Measurements from ENCODE around the gene BUD31.
"Not testable (repeated sequence)": the region's sequence is repeated elsewhere in the genome, so short reads cannot be mapped to it uniquely, and the experiment has no call there.

BUD31 gene

GRCh38 chr7:99372275-99373090 lies 36.3 kb upstream of the BUD31 start:
- H3K4me1 ChIP-seq (ENCODE audit: control insufficient read depth, insufficient read depth, low read length), result peaks cover 8% of the 10 kb centered on the region
- no peak overlapping the region for H3K4me3 ChIP-seq (ENCODE audit: low read length in 2 of 2)
- H3K27me3 ChIP-seq (ENCODE audit: control insufficient read depth in 1 of 2, insufficient read depth in 2 of 2, low read length in 2 of 2), result no peaks in the 10 kb centered on the region
- H3K27ac ChIP-seq (ENCODE audit: low read length), result no peak overlapping the region
- H3K9me3 ChIP-seq (ENCODE audit: control insufficient read depth in 2 of 2, low read length in 2 of 2), result no peaks in the 10 kb centered on the region
- H3K36me3 ChIP-seq (ENCODE audit: control insufficient read depth in 2 of 2, insufficient read depth in 2 of 2, low read length in 2 of 2), result peaks cover 3 to 5% of the 10 kb centered on the region in 2 donors
- H3K9ac ChIP-seq (ENCODE audit: low read length in 2 of 2), result no peak overlapping the region

DNA sequence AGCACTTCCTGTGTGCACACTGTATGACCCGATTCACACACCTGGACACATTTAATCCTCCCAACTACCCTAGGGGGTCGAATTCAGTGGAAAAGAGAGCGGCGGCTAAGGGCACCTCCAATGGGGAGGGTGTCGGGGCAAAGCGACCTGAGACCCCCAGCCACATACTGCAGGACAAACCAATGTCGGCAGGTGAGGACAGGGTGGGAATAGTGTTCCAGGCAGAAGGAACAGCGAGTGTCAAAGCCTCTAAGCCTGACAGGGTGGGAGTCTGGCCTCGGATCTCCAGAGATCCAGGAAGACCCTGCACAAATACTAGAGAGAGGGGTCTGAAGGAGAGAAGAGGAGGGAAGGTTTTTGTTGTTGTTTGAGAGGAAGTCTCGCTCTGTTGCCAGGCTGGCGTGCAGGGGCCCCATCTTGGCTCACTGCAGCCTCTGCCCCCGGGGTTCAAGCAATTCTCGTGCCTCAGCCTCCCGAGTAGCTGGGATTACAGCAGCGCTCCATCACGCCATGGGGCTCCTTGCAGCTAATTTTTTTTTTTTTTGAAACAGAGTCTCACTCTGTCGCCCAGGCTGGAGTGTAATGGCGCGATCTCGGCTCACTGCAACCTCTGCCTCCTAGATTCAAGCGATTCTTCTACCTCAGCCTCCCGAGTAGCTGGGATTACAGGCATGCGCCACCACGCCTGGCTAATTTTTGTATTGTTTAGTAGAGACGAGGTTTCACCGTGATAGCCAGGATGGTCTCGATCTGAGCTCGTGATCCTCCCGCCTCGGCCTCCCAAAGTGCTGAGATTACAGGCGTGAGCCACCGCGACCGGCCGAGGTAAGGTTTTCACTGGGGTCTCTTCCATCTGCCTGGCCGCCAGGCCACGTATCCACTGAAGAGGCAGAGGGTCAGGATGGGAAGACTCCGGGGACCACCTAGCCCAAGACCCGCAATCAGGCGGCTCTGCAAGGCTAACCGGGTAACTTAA lies 35.4 kb upstream of the BUD31 start:
- Histone ChIP-seq H3K27me3 (ENCODE audit: control insufficient read depth in 1 of 2, insufficient read depth in 2 of 2, low read length in 2 of 2) (no peaks in the 10 kb centered on the region), H3K4me3 (ENCODE audit: low read length in 2 of 2) (peak overlapping the region; percentile 46 to 72), H3K36me3 (ENCODE audit: control insufficient read depth in 2 of 2, insufficient read depth in 2 of 2, low read length in 2 of 2) (peaks cover 3 to 5% of the 10 kb centered on the region in 2 donors), H3K4me1 (ENCODE audit: control insufficient read depth, insufficient read depth, low read length) (peaks cover 8% of the 10 kb centered on the region), H3K9me3 (ENCODE audit: control insufficient read depth in 2 of 2, low read length in 2 of 2) (no peaks in the 10 kb centered on the region), H3K27ac (ENCODE audit: low read length) (no peak overlapping the region), H3K9ac (ENCODE audit: low read length in 2 of 2) (no peak overlapping the region)

DNA sequence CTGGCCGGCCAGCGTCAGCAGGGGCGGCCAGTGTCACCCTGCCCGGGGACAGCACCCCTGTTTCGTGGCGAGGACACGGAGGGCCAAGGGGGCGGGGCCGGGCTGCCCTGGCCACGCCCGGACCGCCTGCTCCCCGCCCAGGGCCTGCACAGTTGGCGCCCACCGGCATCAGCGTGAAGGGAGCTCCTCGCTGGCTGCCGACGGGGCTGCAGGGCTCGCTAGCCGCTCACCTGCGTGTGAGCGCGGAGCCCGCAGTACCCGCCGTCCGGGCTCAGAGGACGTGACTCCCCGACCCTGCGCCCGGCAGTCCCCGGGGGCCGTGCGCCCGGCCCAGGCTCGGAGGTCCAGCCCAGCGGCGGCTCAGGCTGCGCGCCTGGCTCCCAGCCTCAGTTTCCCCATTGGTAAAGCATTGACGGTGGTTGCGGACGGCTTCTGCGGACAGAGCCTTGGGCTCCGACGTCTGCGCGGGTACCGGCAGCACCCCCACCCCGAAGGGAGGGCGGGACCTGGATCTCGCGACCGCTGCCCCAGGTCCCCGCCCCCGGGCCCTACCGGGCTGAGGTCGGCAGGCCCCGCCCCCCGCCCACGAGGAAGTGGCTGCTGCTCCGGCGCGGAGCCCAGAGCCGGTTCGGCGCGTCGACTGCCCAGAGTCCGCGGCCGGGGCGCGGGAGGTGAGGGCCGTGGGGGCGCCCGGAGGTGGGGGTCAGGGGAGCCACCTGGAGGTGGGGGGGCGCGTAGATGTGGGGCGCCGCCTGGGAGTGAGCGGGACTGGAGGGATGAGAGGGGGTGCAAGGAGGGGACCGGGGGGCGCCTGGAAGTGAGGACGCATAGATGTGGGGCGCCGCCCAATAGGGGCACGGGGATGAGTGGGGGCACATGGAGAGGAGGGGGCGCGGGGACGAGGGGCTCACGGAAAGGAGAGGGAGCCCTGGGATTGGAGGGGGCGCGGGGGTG lies 34.4 kb upstream of the BUD31 start, which contains the start of gene ARPC1B:
Gene ARPC1B, plus strand, starts transcription at position 620 of the 954 bp plus-strand sequence. CDS start 10,985 bp downstream, outside the sequence.
- Histone ChIP-seq H3K9ac (ENCODE audit: low read length in 2 of 2) (peak within 1 kb of the TSS in 1 of 2 donors; percentile 57), H3K27me3 (ENCODE audit: control insufficient read depth in 1 of 2, insufficient read depth in 2 of 2, low read length in 2 of 2) (no peaks in the 10 kb centered on the region), H3K4me3 (ENCODE audit: low read length in 2 of 2) (peak within 1 kb of the TSS; percentile 46 to 72), H3K27ac (ENCODE audit: low read length) (peak within 1 kb of the TSS; percentile 46), H3K4me1 (ENCODE audit: control insufficient read depth, insufficient read depth, low read length) (peaks cover 13% of the 10 kb centered on the region), H3K9me3 (ENCODE audit: control insufficient read depth in 2 of 2, low read length in 2 of 2) (no peaks in the 10 kb centered on the region), H3K36me3 (ENCODE audit: control insufficient read depth in 2 of 2, insufficient read depth in 2 of 2, low read length in 2 of 2) (peaks cover 0 to 2% of the 10 kb centered on the region in 2 donors)

DNA sequence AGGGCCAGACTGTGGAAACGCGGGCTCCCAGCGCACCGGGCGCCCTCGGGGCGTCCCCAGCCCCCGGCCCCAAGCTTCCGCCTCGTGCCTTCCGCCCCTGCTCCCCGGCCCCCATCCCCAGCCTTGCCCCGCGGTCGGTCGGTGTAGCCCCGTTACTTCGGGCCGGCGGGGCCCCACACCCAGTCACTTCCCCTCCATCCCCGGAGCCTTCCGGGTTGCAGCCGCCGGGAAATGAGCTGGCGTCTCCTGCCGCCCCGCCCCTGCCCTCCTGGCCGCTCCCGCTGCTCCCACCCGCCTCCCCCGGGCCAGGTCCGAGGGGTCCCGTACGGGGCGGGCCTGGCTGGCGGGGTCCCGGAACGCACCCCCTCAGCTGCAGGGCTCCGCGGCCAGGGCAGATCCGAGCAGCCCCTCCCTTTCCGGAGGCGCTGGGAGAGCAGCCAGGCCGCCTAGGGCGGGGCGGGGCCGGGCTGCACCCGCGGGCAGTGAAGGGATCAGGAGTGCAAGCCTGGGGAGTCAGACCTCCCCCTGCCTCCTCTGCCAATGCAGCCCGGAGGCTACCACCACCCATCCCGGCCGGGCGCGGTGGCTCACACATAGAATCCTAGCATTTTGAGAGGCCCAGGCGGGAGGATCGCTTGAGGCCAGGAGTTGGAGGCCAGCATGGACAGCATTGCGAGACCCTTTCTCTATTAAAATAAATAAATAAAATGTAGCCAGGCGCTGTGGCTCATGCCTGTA lies 33.5 kb upstream of the BUD31 start:
- H3K27ac ChIP-seq (ENCODE audit: low read length), result peak overlapping the region; percentile 46
- peaks cover 22% of the 10 kb centered on the region for H3K4me1 ChIP-seq (ENCODE audit: control insufficient read depth, insufficient read depth, low read length)
- peak overlapping the region in 1 of 2 donors; percentile 57 for H3K9ac ChIP-seq (ENCODE audit: low read length in 2 of 2)
- no peaks in the 10 kb centered on the region for H3K9me3 ChIP-seq (ENCODE audit: control insufficient read depth in 2 of 2, low read length in 2 of 2)
- H3K27me3 ChIP-seq (ENCODE audit: control insufficient read depth in 1 of 2, insufficient read depth in 2 of 2, low read length in 2 of 2), result no peaks in the 10 kb centered on the region
- H3K36me3 ChIP-seq (ENCODE audit: control insufficient read depth in 2 of 2, insufficient read depth in 2 of 2, low read length in 2 of 2), result no peaks in the 10 kb centered on the region
- H3K4me3 ChIP-seq (ENCODE audit: low read length in 2 of 2), result peak overlapping the region; percentile 29 to 72

- H3K9ac ChIP-seq (ENCODE audit: low read length in 2 of 2), result peak overlapping the region; percentile 29 to 60
- peak overlapping the region; percentile 76 for H3K27ac ChIP-seq (ENCODE audit: low read length)
- peaks cover 32% of the 10 kb centered on the region for H3K4me1 ChIP-seq (ENCODE audit: control insufficient read depth, insufficient read depth, low read length)
- H3K9me3 ChIP-seq (ENCODE audit: control insufficient read depth in 2 of 2, low read length in 2 of 2), result no peaks in the 10 kb centered on the region
- no peaks in the 10 kb centered on the region for H3K27me3 ChIP-seq (ENCODE audit: control insufficient read depth in 1 of 2, insufficient read depth in 2 of 2, low read length in 2 of 2)
- peaks cover 0 to 4% of the 10 kb centered on the region in 2 donors for H3K36me3 ChIP-seq (ENCODE audit: control insufficient read depth in 2 of 2, insufficient read depth in 2 of 2, low read length in 2 of 2)
- peak overlapping the region in 1 of 2 donors; percentile 52 for H3K4me3 ChIP-seq (ENCODE audit: low read length in 2 of 2)
Measured at GRCh38 chr7:99379043-99379577, 29.7 kb upstream of the BUD31 start.

DNA sequence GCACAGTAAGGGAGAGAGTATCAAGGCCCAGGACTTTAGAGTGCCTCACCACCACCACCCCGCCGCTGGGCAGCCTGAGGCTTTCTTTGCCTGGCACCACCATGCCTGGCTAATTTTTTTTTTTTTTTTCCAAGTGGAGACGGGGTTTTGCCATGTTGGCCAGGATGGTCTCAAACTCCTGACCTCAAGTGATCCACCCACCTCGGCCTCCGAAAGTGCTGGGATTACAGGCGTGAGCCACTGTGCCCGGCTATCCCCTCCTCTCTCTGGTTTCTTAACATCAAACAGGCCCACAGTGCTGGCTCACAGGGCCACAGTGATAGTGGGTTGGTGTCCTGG lies 29.1 kb upstream of the BUD31 start:
- H3K9ac ChIP-seq (ENCODE audit: low read length in 2 of 2), result peak overlapping the region; percentile 29 to 60

GRCh38 chr7:99380032-99380822 lies 28.5 kb upstream of the BUD31 start:
- Histone ChIP-seq H3K9ac (ENCODE audit: low read length in 2 of 2) (peak overlapping the region; percentile 29 to 60), H3K27ac (ENCODE audit: low read length) (peak overlapping the region; percentile 76), H3K9me3 (ENCODE audit: control insufficient read depth in 2 of 2, low read length in 2 of 2) (no peaks in the 10 kb centered on the region), H3K27me3 (ENCODE audit: control insufficient read depth in 1 of 2, insufficient read depth in 2 of 2, low read length in 2 of 2) (no peaks in the 10 kb centered on the region), H3K4me3 (ENCODE audit: low read length in 2 of 2) (peak overlapping the region in 1 of 2 donors; percentile 52), H3K4me1 (ENCODE audit: control insufficient read depth, insufficient read depth, low read length) (peaks cover 29% of the 10 kb centered on the region), H3K36me3 (ENCODE audit: control insufficient read depth in 2 of 2, insufficient read depth in 2 of 2, low read length in 2 of 2) (peaks cover 0 to 4% of the 10 kb centered on the region in 2 donors)

More for the DNA sequence above, 29.1 kb upstream of the BUD31 start:
- peak overlapping the region in 1 of 2 donors; percentile 52 for H3K4me3 ChIP-seq (ENCODE audit: low read length in 2 of 2)
- H3K9me3 ChIP-seq (ENCODE audit: control insufficient read depth in 2 of 2, low read length in 2 of 2); H3K36me3 ChIP-seq (ENCODE audit: control insufficient read depth in 2 of 2, insufficient read depth in 2 of 2, low read length in 2 of 2); H3K27me3 ChIP-seq (ENCODE audit: control insufficient read depth in 1 of 2, insufficient read depth in 2 of 2, low read length in 2 of 2): not testable (repeated sequence)
- peak overlapping the region; percentile 76 for H3K27ac ChIP-seq (ENCODE audit: low read length)
- peaks cover 29% of the 10 kb centered on the region for H3K4me1 ChIP-seq (ENCODE audit: control insufficient read depth, insufficient read depth, low read length)

DNA sequence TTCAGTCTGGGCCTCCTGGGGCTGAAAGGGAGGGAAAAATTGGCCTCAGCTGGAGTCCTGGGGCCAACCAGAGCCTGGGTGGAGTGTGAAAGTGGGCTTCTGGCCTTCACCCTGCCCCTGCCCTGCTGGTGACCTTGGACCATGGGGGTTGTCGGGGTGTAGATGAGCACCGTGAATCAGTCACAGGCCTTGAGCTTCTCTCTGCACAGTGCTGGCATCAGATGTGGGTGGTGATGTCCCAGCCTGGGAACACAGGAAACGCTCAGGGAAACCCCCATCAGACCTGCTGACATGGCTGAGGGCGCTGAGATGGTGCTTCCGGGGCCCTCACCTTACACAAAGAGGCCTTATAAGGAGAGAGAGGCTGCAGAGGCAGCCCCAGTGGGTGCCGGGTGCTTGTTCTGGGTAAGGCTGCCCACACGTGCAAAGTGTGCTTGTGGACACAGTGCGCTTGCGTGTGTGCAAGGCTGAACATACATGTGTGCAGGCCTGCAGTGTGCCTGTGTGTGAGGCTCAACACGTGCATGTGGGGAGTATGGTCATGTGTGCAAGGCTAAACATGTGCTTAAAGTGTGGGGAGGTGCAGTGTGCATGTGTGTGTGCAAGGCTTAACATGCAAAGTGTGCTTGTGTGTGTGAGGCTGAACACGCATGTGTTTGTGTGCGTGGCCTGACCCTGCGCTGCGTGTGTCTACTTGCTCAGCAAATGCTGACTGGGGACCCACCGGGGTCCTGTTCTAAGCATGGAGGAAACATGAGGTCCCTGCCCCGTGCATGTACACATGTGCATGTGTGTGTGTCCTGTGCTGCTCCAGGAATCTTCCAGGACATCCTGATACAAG lies 27.7 kb upstream of the BUD31 start:
- Histone ChIP-seq H3K36me3 (ENCODE audit: control insufficient read depth in 2 of 2, insufficient read depth in 2 of 2, low read length in 2 of 2) (peaks cover 0 to 4% of the 10 kb centered on the region in 2 donors), H3K4me1 (ENCODE audit: control insufficient read depth, insufficient read depth, low read length) (peaks cover 29% of the 10 kb centered on the region), H3K4me3 (ENCODE audit: low read length in 2 of 2) (peak overlapping the region in 1 of 2 donors; percentile 52), H3K9ac (ENCODE audit: low read length in 2 of 2) (no peak overlapping the region), H3K27ac (ENCODE audit: low read length) (peak overlapping the region; percentile 76), H3K9me3 (ENCODE audit: control insufficient read depth in 2 of 2, low read length in 2 of 2) (no peaks in the 10 kb centered on the region), H3K27me3 (ENCODE audit: control insufficient read depth in 1 of 2, insufficient read depth in 2 of 2, low read length in 2 of 2) (no peaks in the 10 kb centered on the region)

Measured in stomach smooth muscle (tissue), 2 donors.